B cell (primary cell): ENCODE data around the gene LRBA. TPM values are rescaled to one million over a fixed set of nuclear protein-coding genes. Genes with fewer than 3 reads are reported as not detected.

Experiments
- ATAC-seq: fragments of 200-7000 bp; cut with Tn5 transposase; one replicate; pipeline ENCODE4 v1.10.0; 2021; ENCODE audit warnings: low read depth, mild to moderate bottlenecking, moderate number of reproducible peaks, moderate library complexity
- CTCF ChIA-PET: fragments of 350-600 bp; sonication (Branson Sonifier 250); formaldehyde crosslinking; loops from one replicate; lab custom pipeline; 2021; ENCODE audit warnings: antibody characterized with exemption, inconsistent platforms; lab: Charles Lee
- POLR2A ChIA-PET: fragments of 350-600 bp; sonication (Branson Sonifier 250); formaldehyde crosslinking; loops from one replicate; lab custom pipeline; 2021; ENCODE audit warnings: antibody characterized with exemption; lab: Charles Lee
- DNase-seq: peaks from one replicate; pipeline ENCODE4 v3.0.0; 2013
- H2AFZ ChIP-seq: 2 replicates; pipeline ENCODE4 v1.6.1; 2012; ENCODE audit warnings: mild to moderate bottlenecking, low read depth, low read length; ENCODE audit not compliant: insufficient read depth, poor library complexity, severe bottlenecking
- H3K27ac ChIP-seq, 2 donors: 1 replicate in 1 of 2; 2 replicates in 1 of 2; pipeline ENCODE4 v1.5.1; 2012 to 2013; ENCODE audit warnings: low read length in 2 of 2, mild to moderate bottlenecking in 2 of 2, moderate library complexity in 1 of 2
- H3K27me3 ChIP-seq, 4 experiments: fragments of 200-600 bp in 1 of 4; sonication (generic) in 1 of 4; replicated peaks in 1 of 4; 1 replicate in 2 of 4; 2 replicates in 2 of 4; pipeline versions ENCODE4 v1.6.1 to v1.7.0; 2013 to 2016; ENCODE audit warnings: low read length in 3 of 4, mild to moderate bottlenecking in 2 of 4, mixed read lengths in 1 of 4, moderate library complexity in 1 of 4; ENCODE audit not compliant: insufficient read depth in 4 of 4, control insufficient read depth in 3 of 4; ENCODE audit errors: control extremely low read depth in 1 of 4
- H3K36me3 ChIP-seq, 2 experiments: replicated peaks in 1 of 2; 1 replicate in 1 of 2; 2 replicates in 1 of 2; pipeline versions ENCODE4 v1.6.1 to v1.7.1; 2013; ENCODE audit warnings: low read length in 1 of 2; ENCODE audit not compliant: insufficient read depth in 2 of 2, control insufficient read depth in 1 of 2; ENCODE audit errors: control extremely low read depth in 1 of 2, extremely low read depth in 1 of 2
- H3K4me1 ChIP-seq, 2 donors: fragments of 200-600 bp in 1 of 2; sonication (generic) in 1 of 2; 1 replicate in 1 of 2; 2 replicates in 1 of 2; pipeline versions ENCODE4 v1.5.1 to v1.6.1; 2013 to 2017; ENCODE audit warnings: low read length in 2 of 2; ENCODE audit not compliant: control insufficient read depth in 2 of 2, insufficient read depth in 2 of 2
- H3K4me2 ChIP-seq: replicated peaks from 2 replicates; pipeline ENCODE3; 2012; ENCODE audit warnings: mild to moderate bottlenecking, low read depth, low read length; ENCODE audit not compliant: poor library complexity, severe bottlenecking
- H3K4me3 ChIP-seq, 5 experiments: fragments of 200-600 bp in 1 of 5; sonication (generic) in 1 of 5; 1 replicate in 3 of 5; 2 replicates in 2 of 5; pipeline versions ENCODE4 v1.5.1 to v1.7.0; 2011 to 2016; ENCODE audit warnings: low read length in 4 of 5, mild to moderate bottlenecking in 4 of 5, low read depth in 2 of 5, control low read depth in 1 of 5, moderate library complexity in 1 of 5; ENCODE audit not compliant: insufficient read depth in 1 of 5; ENCODE audit errors: control extremely low read depth in 1 of 5, extremely low read depth in 1 of 5
- H3K79me2 ChIP-seq: fragments of 200-600 bp; sonication (generic); one replicate; pipeline ENCODE4 v1.6.0; 2016; ENCODE audit warnings: low read length; ENCODE audit not compliant: control insufficient read depth, insufficient read depth
- H3K9ac ChIP-seq: fragments of 200-600 bp; sonication (generic); 2 replicates; pipeline ENCODE4 v1.6.1; 2017; ENCODE audit warnings: mild to moderate bottlenecking, low read length, moderate library complexity
- H3K9me3 ChIP-seq, 3 donors: one replicate each; pipeline versions ENCODE4 v1.6.1 to v1.7.1; 2013; ENCODE audit warnings: low read length in 2 of 3; ENCODE audit not compliant: control insufficient read depth in 2 of 3, insufficient read depth in 1 of 3; ENCODE audit errors: control extremely low read depth in 1 of 3
- H4K20me1 ChIP-seq: 2 replicates; pipeline ENCODE4 v1.6.0; 2012; ENCODE audit warnings: mild to moderate bottlenecking, low read length; ENCODE audit not compliant: insufficient read depth, control insufficient read depth, poor library complexity, severe bottlenecking
- H3K27ac Mint-ChIP-seq: one replicate; pipeline ENCODE4 v1.8.0; 2021; ENCODE audit warnings: mixed read lengths
- H3K27me3 Mint-ChIP-seq: one replicate; pipeline ENCODE4 v1.8.0; 2021; ENCODE audit warnings: mixed read lengths
- H3K4me1 Mint-ChIP-seq: one replicate; pipeline ENCODE4 v1.8.0; 2021; ENCODE audit warnings: mixed read lengths
- H3K4me3 Mint-ChIP-seq: one replicate; pipeline ENCODE4 v1.8.0; 2021; ENCODE audit warnings: mixed read lengths
- H3K9me3 Mint-ChIP-seq: one replicate; pipeline ENCODE4 v1.8.0; 2022; ENCODE audit warnings: mixed read lengths; ENCODE audit not compliant: insufficient read depth
- EZH2 ChIP-seq: IDR thresholded peaks from 2 replicates; pipeline ENCODE4 v1.6.1; 2012; ENCODE audit warnings: borderline replicate concordance, low read depth, mild to moderate bottlenecking, moderate library complexity, low read length; ENCODE audit not compliant: insufficient read depth, poor library complexity, severe bottlenecking
- WGBS: methylation state at CpG from one replicate; pipeline ENCODE4 v1.1.5; 2013; ENCODE audit warnings: missing lambda C conversion rate; ENCODE audit not compliant: insufficient coverage; 5-methylcytosine and 5-hydroxymethylcytosine counted together
- intact Hi-C: fragments of 100-400 bp; cut with micrococcal nuclease; formaldehyde crosslinking; loops from one replicate; pipeline ENCODE4 v1.10.0; 2022
- polyA plus RNA-seq: library from polyadenylated mRNA; depleted of rRNA; stranded (reverse); fragments of >200 nt; gene quantifications from 2 replicates; pipeline ENCODE4 v1.2.3, GENCODE V29; 2012
- total RNA-seq, 2 donors: library from RNA; stranded (reverse); fragments of 120-200 nt in 1 of 2; gene quantifications; 1 replicate in 1 of 2; 2 replicates in 1 of 2; pipeline versions ENCODE4 v1.2.3 to v1.2.4, GENCODE V29; 2013 to 2022
- TF ChIP-seq, protein P1 (sequence below): fragments of 200-600 bp; IDR thresholded peaks from one replicate; pipeline ENCODE4 v1.8.0; 2022; ENCODE audit warnings: antibody characterized with exemption, mild to moderate bottlenecking

LRBA gene
- total and polyA plus RNA-seq, 2 donors (not counting 1 experiment from before 2014, with no cell fraction given): 17.5 to 86.7 TPM

DNA sequence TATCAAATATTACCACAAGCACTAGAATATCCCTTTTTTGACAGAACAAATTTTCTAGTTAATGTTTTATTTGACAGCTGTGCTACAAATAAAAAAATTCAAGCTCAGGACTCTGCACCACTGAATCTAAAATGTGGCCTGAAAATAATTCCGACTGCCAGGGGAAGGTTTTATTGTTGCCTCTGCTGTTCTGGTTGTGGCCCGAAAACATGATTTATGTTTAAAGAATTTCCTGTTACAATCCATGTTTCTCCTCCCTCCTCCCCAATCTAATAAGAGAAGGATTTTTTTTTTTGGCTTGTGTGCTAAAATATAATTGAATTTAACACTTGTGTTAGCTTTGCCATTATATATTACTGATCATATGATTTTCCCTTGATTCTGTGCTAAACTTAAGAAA, 709.1 kb downstream of the LRBA start:
- Histone ChIP-seq H3K4me2 (no peak overlapping the region), H4K20me1 (no peaks in the 10 kb centered on the region), H3K27ac (no peak overlapping the region), H3K36me3 (peaks cover 4 to 17% of the 10 kb centered on the region in 2 experiments), H3K27me3 (no peaks in the 10 kb centered on the region), H3K9me3 (no peaks in the 10 kb centered on the region), H3K9ac (no peak overlapping the region), H3K79me2 (no peaks in the 10 kb centered on the region), H3K4me1 (no peaks in the 10 kb centered on the region), H2AFZ (no peak overlapping the region), H3K4me3 (no peak overlapping the region)
- ChIA-PET POLR2A (no interaction called here), CTCF (no interaction called here)
- H3K4me1 Mint-ChIP-seq: no peaks in the 10 kb centered on the region
- TF ChIP-seq EZH2: no peak
- TF ChIP-seq, protein P1, sequence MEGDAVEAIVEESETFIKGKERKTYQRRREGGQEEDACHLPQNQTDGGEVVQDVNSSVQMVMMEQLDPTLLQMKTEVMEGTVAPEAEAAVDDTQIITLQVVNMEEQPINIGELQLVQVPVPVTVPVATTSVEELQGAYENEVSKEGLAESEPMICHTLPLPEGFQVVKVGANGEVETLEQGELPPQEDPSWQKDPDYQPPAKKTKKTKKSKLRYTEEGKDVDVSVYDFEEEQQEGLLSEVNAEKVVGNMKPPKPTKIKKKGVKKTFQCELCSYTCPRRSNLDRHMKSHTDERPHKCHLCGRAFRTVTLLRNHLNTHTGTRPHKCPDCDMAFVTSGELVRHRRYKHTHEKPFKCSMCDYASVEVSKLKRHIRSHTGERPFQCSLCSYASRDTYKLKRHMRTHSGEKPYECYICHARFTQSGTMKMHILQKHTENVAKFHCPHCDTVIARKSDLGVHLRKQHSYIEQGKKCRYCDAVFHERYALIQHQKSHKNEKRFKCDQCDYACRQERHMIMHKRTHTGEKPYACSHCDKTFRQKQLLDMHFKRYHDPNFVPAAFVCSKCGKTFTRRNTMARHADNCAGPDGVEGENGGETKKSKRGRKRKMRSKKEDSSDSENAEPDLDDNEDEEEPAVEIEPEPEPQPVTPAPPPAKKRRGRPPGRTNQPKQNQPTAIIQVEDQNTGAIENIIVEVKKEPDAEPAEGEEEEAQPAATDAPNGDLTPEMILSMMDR: no peak
- WGBS: no CpG with 5 or more reads among the region's 2 CpGs
- ATAC-seq (no peak), DNase-seq (no peak)
- H3K9me3 Mint-ChIP-seq: no peaks in the 10 kb centered on the region
- no peak overlapping the region for H3K4me3 Mint-ChIP-seq
- H3K27ac Mint-ChIP-seq: no peak overlapping the region
- intact Hi-C loops: no loop called here
- no peaks in the 10 kb centered on the region for H3K27me3 Mint-ChIP-seq

DNA sequence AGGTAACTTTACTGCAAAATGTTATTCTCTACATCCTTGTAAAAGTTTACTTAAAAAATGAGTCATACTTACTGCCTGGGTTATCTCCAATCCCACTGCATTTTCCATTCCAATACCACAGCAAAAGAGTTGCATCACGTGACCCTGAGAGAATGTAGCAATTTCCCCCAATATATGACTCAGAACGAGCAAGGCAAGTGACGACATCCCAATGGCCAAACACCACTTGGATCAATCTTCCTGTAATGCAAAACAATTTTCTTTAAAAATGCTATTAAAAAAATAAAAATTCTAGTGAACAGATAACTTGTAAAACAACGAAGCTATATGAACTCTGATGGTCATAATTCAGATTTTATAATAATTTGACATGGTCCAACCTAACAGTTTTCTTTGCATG, 712.5 kb downstream of the LRBA start:
- H3K27ac Mint-ChIP-seq: no peak overlapping the region
- intact Hi-C loops: no loop called here
- H2AFZ ChIP-seq: no peak overlapping the region
- H3K79me2 ChIP-seq: no peaks in the 10 kb centered on the region
- CTCF ChIA-PET: no interaction called here
- no peaks in the 10 kb centered on the region for H4K20me1 ChIP-seq
- peaks cover 0 to 3% of the 10 kb centered on the region in 2 experiments for H3K36me3 ChIP-seq
- no peak overlapping the region for H3K9ac ChIP-seq
- H3K27me3 Mint-ChIP-seq: no peaks in the 10 kb centered on the region
- H3K9me3 ChIP-seq: no peaks in the 10 kb centered on the region
- no peak for DNase-seq
- 100% methylated on average over 2 of the region's 4 CpGs for WGBS
- no peak for ATAC-seq
- no peak overlapping the region for H3K4me2 ChIP-seq
- H3K4me1 ChIP-seq: no peaks in the 10 kb centered on the region
- POLR2A ChIA-PET: no interaction called here
- no peak overlapping the region for H3K4me3 Mint-ChIP-seq
- no peaks in the 10 kb centered on the region for H3K4me1 Mint-ChIP-seq
- no peaks in the 10 kb centered on the region for H3K9me3 Mint-ChIP-seq
- H3K27ac ChIP-seq: no peak overlapping the region
- TF ChIP-seq, protein P1: no peak
- TF ChIP-seq EZH2: no peak
- no peak overlapping the region for H3K4me3 ChIP-seq
- H3K27me3 ChIP-seq: no peaks in the 10 kb centered on the region
